RWPE1 (cell line): Measurements from ENCODE around the gene ATP5PF.
A peak's percentile ranks its signal among the peaks of the same experiment; 100 is the strongest.
"Not testable (repeated sequence)": the region's sequence is repeated elsewhere in the genome, so short reads cannot be mapped to it uniquely, and the experiment has no call there.

Experiments
- CTCF ChIA-PET: fragments of 350-600 bp; sonication (Branson Sonifier 250); formaldehyde crosslinking; extraction: SDS; loops from one replicate; lab custom pipeline; 2021; lab: Yijun Ruan, JAX
- POLR2A ChIA-PET: fragments of 400-600 bp; formaldehyde crosslinking; extraction: SDS; loops from one replicate; lab custom pipeline; 2020; ENCODE audit warnings: antibody characterized with exemption; ENCODE audit not compliant: low non-redundant PET; lab: Yijun Ruan, JAX
- DNase-seq: peaks from one replicate; pipeline ENCODE4 v3.0.0; 2012; ENCODE audit warnings: low spot score
- H3K27ac ChIP-seq: fragments of 450-650 bp; 2 replicates; pipeline ENCODE4 v1.5.1; 2017
- TF ChIP-seq, protein P1 (sequence below): fragments of 450-650 bp; conservative IDR thresholded peaks from 2 replicates; pipeline ENCODE4 v1.5.1; 2017; ENCODE audit warnings: low read depth, mild to moderate bottlenecking

Gene ATP5PF

DNA sequence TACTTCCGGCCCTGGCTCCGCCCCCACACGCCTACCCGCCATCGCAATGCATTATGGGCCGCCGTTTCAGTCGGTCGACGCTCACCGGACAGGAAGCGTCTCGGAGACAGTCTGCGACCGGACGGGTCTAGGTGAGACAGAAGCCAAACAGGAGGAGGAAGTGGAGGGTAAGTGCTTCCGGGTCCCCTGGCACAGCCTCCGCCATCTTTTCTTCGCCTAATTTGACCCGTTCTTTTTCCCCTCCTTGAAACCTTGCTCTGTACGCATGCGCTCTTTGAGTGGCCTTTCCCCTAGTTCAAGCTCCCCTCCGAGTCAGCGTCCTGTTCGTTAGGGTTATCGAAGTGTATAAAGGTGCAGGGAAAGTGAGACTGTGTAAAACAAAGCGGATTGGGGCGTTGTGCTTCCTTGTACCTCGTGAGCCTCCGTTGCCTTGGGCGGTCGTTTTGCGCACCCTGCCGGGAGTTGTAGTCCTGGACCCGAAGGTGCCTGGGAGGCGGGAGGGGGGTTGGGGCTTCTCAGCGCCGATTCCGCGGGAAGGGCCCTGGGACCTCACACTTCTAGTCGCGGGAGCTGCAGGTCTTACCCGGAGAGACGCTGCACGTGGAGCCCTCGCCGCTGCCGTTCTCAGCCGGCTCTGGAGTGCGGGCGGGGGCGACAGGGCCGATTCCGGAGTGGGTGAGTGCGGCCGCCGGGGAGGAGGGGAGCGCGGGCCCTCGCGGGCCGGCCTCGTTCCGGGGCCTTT, at the start of gene ATP5PF, which contains the start of gene GABPA:
ATP5PF (minus strand) TSS at position 1 of the 742 bp plus-strand sequence. CDS start 5,110 bp downstream, outside the sequence.
GABPA (plus strand) TSS at position 69 of the 742 bp plus-strand sequence. CDS start 6,627 bp downstream, outside the sequence.
- peak within 1 kb of the TSS; percentile 98 for H3K27ac ChIP-seq
- CTCF ChIA-PET, result no interaction called here
- TF ChIP-seq, protein P1, sequence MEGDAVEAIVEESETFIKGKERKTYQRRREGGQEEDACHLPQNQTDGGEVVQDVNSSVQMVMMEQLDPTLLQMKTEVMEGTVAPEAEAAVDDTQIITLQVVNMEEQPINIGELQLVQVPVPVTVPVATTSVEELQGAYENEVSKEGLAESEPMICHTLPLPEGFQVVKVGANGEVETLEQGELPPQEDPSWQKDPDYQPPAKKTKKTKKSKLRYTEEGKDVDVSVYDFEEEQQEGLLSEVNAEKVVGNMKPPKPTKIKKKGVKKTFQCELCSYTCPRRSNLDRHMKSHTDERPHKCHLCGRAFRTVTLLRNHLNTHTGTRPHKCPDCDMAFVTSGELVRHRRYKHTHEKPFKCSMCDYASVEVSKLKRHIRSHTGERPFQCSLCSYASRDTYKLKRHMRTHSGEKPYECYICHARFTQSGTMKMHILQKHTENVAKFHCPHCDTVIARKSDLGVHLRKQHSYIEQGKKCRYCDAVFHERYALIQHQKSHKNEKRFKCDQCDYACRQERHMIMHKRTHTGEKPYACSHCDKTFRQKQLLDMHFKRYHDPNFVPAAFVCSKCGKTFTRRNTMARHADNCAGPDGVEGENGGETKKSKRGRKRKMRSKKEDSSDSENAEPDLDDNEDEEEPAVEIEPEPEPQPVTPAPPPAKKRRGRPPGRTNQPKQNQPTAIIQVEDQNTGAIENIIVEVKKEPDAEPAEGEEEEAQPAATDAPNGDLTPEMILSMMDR, result no peak
- peak; percentile 88 for DNase-seq
- POLR2A ChIA-PET, result no interaction called here

GRCh38 chr21:25778126-25778875, 43.6 kb upstream of the ATP5PF start:
- H3K27ac ChIP-seq, POLR2A ChIA-PET, DNase-seq: not testable (repeated sequence)
- CTCF ChIA-PET, result interaction anchor here (0.6 to 1.2 kb wide), 2 partner anchors 23 to 566 kb away, joined by 3 to 4 read pairs; no protein-coding TSS in a partner anchor

DNA sequence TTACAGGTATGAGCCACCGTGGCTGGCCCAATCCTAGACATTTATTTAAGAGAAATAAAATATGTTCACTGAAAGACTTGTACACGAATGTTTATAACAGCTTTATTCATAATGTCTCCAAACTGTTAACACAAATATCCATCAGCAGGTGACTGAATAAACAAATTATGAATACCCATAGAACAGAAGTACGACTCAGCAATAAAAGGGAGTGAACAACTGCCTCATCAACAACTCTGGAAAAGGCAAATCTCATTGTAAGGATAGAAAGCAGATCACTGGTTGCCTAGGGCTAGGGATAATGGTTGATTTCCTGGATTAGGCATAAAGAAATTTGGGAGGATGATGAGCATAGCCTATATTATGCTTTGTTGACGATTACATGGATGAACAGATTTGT, 41.7 kb upstream of the ATP5PF start:
- DNase-seq, result no peak
- POLR2A ChIA-PET, result no interaction called here
- TF ChIP-seq, protein P1, result no peak
- no peak overlapping the region for H3K27ac ChIP-seq
- CTCF ChIA-PET, result no interaction called here

GRCh38 chr21:25772686-25773085, 38.0 kb upstream of the ATP5PF start:
- H3K27ac ChIP-seq, result no peak overlapping the region
- peak; percentile 10 for DNase-seq
- ChIA-PET CTCF (interaction anchor here (0.6 kb wide), 1 partner anchor 918 kb away, joined by 3 read pairs; no protein-coding TSS in a partner anchor), POLR2A (no interaction called here)
- TF ChIP-seq, protein P1, result no peak

- DNase-seq, result no peak
- ChIA-PET CTCF (interaction anchor here (0.5 to 0.9 kb wide), 4 partner anchors 20 to 1050 kb away, joined by 3 read pairs; no protein-coding TSS in a partner anchor), POLR2A (no interaction called here)
Observed at GRCh38 chr21:25767921-25768320, 33.2 kb upstream of the ATP5PF start.

DNA sequence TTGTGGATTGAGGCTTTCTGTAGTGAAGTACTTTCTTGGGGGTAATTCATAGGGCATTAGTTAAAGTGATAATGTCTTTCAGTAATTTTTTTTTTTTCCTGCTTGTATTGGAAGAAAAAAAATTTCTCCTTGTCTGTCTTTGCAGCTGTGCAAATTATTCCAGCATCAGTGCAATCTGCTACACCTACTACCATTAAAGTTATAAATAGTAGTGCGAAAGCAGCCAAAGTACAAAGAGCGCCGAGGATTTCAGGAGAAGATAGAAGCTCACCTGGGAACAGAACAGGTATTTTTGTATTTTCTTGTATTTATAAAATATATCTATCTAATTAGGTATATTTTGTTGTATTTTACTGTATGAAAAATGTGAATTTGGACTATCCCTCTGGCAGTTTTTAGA, 29.4 kb upstream of the ATP5PF start:
- no peak overlapping the region for H3K27ac ChIP-seq
- ChIA-PET POLR2A (no interaction called here), CTCF (interaction anchor here (1.2 kb wide), 1 partner anchor 37 kb away, joined by 5 read pairs; no protein-coding TSS in a partner anchor)
- TF ChIP-seq, protein P1, result no peak
- no peak for DNase-seq

More at GRCh38 chr21:25767921-25768320, 33.2 kb upstream of the ATP5PF start:
- H3K27ac ChIP-seq, result no peak overlapping the region
- TF ChIP-seq, protein P1, result no peak
